ENCODE results near the gene ZNF689.
"Not testable (repeated sequence)": the region's sequence is repeated elsewhere in the genome, so short reads cannot be mapped to it uniquely, and the experiment has no call there.

The ZNF689 gene

DNA sequence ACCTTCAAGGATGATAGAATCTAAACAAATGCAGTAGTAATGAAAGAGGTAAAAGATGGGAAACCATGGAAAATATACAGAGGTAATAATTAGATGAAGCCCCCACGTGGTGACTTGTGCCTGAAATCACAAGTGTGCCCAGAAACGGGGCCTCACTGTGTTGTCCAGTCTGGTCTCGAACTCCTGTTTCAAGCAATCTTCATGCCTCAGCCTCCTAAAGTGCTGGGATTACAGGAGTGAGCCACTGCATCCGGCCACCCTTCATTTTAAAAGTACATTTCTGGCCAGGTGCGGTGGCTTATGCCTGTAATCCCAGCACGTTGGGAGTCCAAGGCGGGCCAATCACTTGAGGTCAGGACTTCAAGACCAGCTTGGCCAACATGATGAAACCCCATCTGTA, 26.4 kb upstream of the ZNF689 start:
- no peak for DNase-seq (ENCODE audit: low read depth in 3 of 3)

DNA sequence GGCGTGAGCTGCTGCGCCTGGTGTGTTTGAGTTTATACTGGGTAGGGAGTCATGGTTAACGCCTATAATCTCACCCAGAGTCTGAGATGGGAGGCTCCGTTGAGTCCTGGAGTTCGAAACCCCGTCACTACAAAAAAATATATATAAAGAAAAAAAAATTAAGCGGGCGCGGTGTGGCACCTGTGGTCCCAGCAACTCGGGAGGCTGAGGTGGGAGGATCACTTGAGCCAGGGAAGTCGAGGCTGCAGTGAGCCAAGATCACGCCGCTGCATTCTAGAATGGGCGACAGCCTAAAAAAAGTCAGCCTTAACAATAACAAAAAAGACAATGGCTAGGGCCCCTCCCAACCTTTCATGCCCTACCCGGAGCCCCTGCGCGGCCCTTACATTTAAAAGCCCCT, 23.3 kb upstream of the ZNF689 start:
- no peak for DNase-seq (ENCODE audit: low read depth in 3 of 3)

DNA sequence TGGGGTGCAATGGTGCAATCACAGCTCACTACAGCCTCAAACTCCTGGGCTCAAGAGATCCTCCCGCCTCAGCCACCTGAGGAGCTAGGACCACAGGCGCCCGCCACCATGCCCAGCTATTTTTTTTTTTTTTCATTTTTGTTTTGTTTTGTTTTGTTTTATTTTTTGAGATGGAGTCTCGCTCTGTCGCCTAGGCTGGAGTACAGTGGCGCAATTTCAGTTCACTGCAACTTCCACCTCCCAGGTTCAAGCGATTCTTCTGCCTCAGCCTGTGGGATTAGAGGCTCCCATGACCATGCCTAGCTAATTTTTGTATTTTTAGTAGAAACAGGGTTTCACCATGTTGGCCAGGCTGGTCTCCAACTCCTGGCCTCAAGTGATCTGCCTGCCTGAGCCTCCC, 22.3 kb upstream of the ZNF689 start:
- DNase-seq (ENCODE audit: low read depth in 3 of 3): not testable (repeated sequence)

DNA sequence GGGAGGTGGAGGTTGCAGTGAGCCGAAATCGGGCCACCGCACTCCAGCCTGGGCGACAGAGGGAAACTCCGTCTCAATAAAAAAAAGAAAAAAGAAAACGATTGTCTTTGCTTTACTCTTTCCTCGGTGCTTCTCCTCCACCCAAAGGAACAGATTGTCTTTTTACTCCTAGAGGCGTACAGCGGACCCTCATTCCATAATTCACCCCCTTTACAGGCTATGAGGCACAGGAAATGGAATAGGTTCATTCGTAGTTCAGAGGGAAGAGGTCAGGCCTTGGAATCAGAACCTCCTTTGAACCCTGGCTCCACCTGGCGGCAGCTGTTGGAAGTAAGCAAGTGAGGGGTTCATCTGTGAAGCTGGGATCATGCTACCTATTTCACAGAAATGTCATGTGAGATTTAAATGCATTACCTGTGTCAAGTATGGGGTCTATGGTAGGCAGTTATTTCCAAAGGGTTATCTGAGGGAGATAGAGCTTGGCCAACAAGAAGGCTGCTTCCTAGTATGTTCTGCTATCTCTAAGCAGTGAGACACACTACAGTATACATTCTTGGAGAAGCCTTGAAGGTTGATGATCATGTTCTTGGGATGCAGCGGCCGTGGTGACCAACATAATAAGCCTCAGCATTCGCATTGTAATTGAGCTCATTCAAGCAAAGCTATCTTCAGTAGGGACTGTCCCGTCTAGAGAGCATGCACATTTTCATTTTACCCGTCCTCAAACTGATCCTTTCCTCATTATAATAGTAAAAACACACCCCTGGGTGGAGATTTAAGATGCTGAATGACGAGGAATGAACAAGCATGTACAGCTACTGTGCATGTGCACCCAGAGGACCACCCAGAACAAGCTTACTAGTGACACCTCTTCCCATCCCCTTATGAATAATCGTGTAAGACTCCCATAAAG, 18.7 kb upstream of the ZNF689 start:
- peak; percentile 78 to 88 (median 81) for DNase-seq (ENCODE audit: low read depth in 3 of 3)

DNA sequence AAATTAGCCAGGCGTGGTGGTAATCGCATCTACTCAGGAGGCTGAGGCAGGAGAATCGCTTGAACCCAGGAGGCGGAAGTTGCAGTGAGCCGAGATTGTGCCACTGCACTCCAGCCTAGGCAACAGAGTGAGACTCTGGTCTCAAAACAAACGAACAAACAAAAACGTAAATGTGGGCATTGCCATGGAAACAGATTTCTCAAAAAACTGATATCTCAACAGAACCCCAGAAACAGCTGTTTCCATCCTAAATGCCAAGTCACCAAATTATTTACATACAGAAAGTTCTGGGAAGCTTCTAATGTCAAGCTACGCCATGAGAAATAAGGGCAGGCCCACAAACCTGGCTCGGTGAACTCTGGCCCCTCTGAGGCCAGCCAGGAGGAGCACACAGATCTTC, 16.0 kb upstream of the ZNF689 start:
- no peak for DNase-seq (ENCODE audit: low read depth in 3 of 3)

DNA sequence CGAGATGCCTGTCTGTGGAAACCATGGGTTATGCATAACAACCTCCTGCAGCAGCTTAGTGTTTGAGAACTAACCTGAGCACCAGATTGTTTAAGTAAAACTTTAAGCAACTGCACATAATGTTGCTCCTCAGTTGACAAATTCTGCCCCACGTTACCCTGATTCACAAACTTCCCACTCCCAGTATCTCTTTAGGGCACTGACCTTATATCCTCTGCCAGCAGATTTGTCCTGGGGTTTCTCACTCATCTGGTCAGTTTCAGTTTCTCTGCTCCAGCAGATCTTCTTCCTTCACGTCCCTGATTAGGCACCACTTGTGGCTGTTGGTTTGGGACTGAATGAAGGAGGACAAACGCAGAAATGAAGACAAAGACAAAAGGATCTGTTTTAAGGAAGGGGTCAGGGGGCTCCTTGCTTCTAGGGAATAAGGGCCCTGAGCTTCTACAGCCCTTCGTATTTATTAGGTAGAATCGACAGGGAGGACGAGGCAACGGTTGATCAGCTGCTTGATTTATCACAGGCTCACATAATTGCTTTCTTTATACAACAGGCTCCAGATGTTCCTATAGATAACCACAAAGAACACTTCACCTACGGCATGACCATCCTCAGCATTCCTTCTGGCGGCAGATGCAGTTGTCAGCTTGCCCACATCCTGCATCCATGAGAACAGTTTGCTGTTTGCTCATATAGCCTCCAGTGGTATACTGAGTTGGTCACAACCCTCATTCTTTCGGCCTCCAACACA, 13.5 kb upstream of the ZNF689 start:
- DNase-seq (ENCODE audit: low read depth in 3 of 3): no peak

DNA sequence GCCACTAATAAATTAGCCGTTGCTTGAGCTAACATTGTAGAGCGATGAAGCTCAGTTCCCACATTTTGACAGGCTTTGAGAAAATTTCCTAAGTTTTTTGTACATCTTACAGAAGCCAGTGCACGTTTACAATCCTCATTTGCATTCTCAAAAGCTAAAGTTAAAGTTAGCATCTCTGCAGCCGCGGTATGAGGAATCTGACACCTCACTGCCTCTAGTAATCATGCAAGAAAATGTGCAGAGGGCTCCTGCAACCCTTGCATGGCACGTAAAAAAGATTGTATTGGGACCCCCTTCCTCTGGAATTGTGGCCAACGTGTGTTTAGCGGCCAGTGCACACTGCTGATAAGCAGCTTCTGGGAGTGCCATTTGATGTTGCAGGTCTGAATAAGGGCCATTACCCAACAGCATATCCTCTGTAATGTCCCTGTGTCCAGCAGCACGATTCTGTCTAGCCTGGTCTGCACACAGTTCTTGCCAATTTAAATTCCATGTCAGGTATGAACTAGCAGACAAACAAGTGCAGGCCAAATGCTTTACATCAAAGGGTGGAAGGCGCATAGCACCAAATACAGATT, 12.4 kb upstream of the ZNF689 start:
- no peak for DNase-seq (ENCODE audit: low read depth in 3 of 3)

DNA sequence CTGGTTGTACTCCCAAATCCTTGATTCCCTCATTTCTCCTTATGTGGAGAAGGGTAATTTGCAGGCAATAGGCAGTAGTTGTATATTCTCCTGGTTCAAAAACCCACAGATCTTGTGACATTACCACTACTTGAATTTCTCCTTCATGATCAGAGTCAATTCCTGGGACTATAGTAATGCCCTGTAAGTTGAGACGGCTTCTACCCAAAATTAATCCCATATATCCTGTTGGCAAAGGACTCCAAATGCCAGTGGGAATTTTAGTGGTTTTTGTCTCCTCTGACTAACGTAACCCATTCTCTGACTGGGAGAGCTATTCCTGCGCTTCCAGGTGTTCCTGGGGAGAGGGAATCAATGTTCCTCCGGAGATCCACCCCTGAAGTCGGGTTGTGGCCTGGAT, 11.6 kb upstream of the ZNF689 start:
- DNase-seq (ENCODE audit: low read depth in 3 of 3): no peak

DNA sequence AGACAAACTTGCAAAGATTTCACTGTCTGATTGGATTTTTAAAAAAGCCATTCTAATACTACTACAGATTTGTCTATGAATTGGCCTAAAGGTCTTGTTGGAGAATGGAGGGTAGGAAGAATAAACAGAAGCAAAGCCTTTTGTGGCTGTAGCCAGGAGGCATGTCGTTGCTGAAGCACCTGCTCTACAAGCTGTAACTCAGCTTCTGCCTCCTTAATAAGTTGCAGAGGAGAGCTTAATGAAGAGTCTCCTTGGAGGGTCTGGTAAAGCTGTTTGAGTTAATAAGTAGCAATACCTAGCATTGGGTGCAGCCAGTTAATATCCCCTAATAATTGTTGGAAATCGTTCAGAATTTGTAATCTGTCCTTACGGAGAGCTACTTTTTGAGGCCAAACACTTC, 10.0 kb upstream of the ZNF689 start:
- DNase-seq (ENCODE audit: low read depth in 3 of 3): no peak

DNA sequence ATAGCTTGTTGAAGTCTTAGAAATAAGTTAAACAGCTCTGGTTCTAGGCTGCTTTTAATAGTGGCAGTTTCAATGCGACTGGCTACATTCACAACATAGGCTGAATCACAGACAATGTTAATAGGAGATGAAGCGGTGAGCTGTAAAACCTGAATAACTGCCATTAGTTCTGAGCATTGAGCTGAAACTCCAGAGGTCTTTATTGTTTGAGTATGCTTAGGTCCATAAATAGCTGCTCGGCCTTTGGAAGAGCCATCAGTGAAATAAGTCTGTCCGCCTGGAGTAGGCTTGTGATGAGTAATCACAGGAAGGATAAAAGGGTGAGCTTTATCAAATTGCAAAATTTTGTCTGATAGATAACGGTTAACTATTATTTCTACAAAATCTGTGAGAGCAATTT, 9.4 kb upstream of the ZNF689 start:
- DNase-seq (ENCODE audit: low read depth in 3 of 3): no peak

DNA sequence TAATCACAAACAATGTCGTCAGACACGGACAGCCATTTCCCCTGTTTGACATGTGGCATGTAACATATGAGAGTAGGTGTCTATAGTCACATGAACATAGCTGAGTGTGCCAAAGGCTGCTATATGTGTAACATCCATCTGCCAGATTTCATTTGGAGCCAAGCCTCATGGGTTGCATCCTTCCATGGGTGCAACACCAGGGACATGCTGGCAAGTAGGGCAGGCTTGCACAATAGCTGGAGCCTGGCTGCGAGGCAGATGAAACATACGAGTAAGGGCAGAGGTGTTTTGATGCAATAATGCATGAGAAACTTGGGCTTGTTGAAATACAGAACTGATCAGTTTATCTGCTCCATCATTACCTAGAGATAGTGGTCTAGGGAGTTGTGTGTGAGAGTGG, 9.0 kb upstream of the ZNF689 start:
- no peak for DNase-seq (ENCODE audit: low read depth in 3 of 3)

DNA sequence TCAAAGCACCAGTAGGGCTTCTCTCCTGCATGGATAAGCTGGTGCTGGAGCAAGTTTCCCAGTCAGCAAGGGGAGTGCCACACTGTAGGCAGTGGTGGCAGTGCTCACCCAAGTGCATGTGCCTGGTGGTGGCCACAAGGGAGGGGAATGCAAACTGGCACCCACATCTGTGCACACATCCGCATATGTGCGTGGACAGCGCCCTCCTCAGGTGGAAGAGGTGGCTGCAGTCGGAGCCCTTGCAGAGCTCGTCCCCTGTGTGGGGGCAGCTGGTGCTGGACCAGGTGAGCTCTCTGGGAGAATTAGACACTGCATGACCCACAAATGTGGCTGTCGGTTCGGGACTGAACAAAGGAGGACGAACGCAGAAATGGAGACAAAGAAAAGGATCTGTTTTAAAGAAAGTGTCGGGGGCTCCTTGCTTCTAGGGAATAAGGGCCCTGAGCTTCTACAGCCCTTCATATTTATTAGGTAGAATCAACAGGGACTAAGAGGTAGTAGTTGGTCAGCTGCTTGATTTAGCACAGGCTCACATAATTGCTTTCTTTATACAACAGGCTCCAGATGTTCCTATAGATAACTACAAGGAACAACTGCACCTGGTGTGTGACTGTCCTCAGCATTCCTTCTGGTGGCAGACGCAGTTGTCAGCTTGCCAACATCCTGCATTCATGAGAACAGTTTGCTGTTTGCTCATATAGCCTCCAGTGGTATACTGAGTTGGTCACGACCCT, 5.3 kb upstream of the ZNF689 start:
- peak; percentile 30 to 33 (median 31) for DNase-seq (ENCODE audit: low read depth in 3 of 3)

DNA sequence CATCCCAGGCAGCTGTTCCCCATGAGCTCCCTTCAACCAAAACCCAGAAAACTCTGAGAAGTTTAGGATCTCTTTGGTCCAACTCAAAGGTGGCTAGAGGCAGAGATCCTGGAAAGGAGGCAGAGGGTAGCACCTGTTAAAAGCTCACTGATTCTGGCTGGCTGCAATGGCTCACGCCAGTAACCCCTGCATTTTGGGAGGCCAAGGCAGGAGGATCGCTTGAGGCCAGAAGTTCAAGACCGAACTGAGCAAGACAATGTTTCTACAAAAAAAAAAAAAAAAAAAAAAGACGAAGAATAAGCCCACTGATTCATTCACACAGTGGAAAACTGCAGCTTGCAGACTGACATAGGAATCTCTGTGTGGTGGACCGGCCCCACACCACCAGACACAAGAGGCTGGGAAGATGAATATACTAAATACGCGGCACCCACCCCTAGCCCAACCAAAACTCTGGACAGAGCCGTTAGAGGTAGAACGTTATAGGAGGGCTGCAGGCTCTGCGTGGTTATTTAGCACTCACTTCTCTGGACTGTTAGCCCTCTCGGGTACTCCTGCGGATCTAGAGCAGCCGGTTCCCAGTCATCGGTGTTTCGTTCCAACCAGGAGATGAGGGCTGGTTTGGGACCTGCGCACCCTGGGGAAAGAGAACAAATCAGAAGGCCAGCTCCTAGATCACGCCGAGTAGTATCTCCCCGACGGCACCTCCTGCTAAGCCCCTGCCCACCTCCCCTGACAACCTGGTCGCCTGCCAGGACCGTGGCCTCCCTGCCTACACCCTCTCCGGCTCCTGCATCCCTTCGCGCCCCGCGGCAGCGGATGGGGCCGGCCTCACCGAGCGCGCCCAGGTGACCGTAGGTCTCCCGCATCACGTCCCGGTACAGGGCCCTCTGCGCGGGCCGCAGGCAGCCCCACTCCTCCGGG, 925 bp downstream of the ZNF689 start:
- peak in 1 of 3 experiments; percentile 21 for DNase-seq (ENCODE audit: low read depth in 3 of 3)

DNA sequence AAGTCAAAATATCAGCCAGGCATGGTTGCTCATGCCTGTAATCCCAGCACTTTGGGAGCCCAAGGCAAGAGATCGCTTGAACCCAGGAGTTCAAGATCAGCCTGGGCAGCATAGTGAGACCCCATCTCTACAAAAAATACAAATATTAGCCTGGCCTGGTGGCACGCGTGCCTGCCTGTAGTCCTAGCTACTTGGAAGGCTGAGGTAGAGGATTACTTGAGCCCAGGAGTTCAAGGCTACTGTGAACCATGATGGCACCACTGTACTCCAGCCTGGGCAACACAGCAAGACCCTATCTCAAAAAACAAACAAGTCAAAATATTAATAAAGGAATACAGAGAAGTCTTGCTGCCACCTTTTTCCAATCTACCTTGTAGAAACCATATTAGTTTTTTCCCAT, 4.2 kb downstream of the ZNF689 start:
- no peak for DNase-seq (ENCODE audit: low read depth in 3 of 3)

DNA sequence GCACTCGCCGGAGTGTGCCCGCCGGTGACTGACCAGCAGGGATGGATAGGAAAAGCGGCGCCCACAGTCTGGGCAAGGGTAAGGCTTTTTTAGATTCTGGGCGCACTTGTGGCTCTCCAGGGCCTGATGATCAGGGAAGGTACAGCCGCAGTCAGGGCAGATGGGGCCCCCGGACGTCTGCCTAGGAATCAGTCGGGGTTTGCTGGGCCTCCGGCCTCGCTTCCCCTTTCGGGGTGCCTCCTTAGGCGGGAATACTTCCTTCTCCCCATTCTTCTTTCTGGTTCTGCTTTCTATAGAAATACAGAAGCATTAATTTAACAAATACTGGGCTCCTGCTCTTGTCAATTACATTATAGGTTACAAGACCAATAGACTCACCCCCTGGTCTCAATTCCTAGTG, 5.0 kb downstream of the ZNF689 start:
- DNase-seq (ENCODE audit: low read depth in 3 of 3): no peak

DNA sequence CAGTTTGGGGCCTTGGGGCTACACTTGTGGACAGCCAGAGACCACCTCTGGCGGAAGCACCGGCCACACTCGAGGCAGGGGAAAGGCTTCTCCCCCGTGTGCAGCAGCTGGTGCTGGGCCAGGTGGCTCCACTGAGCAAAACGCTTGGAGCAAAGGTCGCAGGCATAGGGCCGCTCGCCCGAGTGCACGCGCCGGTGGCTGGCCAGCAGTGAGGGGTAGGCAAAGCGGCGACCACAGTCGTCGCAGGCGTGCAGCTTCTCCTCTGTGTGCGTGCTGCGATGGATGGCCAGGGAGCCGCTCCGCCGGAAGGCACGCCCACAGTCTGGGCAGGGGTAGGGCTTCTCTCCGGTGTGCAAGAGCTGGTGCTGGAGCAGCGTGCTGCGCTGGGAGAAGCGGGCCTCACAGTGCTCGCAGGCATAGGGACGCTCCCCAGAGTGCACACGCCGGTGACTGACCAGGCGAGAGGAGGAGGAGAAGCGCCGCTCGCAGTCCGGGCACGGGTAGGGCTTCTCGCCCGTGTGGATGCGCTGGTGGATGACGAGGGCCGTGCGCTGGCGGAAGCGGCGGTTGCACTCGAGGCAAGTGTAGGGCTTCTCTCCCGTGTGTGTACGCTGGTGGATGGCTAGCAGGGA, 5.8 kb downstream of the ZNF689 start:
- DNase-seq (ENCODE audit: low read depth in 3 of 3): no peak

DNA sequence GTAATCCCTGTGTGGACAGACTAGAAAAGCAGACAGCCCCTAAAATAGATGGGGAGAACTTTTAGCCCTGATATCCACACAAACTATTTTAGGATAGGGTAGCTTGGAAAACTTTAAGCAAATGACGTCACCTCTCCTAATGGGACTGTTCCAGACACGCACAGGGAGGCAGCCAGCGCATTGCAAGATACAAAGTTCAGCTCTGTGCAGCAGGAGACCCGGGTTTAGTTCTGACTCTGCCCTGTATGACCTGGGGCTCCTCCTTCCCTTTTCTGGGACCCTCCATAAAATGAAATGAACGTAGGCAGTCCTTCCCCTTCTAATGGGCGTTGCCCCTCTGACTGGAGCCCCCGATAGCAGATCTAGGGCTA, 6.3 kb downstream of the ZNF689 start:
- no peak for DNase-seq (ENCODE audit: low read depth in 3 of 3)

DNA sequence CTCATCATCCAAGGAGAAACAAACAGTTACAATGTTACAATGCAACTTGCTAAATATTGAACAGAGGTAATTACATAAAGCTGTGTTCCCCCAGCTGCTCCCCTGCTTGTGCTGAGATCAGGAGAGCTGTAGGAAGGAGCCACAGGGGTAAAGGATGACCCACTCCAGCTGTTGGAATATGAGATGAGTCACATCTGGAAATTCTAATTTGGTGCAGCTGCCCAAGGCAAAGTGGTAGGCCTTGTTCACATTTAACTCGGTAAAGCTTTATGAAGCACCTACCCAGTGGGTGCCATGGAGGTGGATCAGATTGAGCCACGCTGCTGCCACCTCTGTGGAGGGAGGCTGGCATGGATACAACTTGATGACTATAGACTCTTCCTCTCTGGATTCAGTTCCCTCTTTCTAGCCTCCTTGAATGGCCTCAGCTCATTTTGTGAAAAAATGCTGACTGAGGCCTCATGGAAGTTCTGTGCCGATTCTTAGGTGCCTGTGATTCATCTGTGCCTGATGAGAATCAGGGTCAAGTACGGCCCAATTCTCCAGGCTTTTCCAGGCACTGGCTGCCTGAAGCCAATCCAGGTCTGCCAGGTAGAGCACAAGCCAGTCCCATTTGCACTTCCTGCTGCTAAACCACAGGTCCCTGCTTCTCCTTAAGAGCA, 7.4 kb downstream of the ZNF689 start:
- DNase-seq (ENCODE audit: low read depth in 3 of 3): no peak

DNA sequence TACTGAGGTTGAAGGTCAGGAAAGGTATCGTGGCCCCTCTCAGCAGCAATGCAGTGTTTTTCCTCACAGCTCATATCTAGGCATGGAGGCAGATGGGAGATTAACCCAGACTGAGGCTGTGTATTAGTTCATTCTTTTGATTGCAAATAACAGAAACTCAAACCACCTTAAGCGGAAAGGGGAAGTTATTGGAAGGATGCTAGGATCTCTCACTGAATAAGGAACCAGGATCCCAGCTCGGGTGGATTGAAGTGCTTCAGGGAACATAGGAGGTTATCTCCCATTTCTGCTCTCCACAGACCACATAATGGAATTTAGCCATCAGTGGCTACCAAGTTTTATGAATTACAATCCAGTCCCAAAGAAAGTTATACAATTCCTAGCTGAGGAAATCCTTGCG, 8.2 kb downstream of the ZNF689 start:
- DNase-seq (ENCODE audit: low read depth in 3 of 3): no peak

DNA sequence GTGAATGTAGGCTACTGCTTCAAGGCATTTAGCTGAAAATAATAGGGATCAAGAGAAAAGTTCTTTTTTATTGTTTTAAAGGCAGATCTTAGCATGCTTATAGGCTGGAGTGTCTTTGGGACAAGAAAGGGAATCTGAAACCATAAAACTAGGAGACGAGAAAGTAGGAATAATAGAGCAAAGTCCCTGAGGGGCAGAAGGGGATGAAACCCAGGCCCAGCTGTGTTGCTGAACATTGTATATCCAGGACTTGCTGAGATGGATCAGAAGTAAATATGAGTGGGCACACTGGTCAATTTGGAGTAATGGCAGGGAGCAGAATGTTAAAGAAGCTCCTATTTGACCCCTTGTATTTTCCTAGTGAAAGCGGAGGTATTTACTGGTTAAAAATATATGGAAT, 9.3 kb downstream of the ZNF689 start:
- DNase-seq (ENCODE audit: low read depth in 3 of 3): no peak

All from stimulated activated CD4-positive, alpha-beta T cell treated with anti-CD3 and anti-CD28 coated beads, TNF-alpha, amount 100 ng/mL, for 4 hours (primary cell).